HL-60 (cell line): ENCODE measurements around the gene YWHAQ.
A peak's percentile ranks its signal among the peaks of the same experiment; 100 is the strongest.

Source experiments
- POLR2AphosphoS5 ChIP-seq: IDR thresholded peaks from 2 replicates; pipeline ENCODE4 v1.6.1; 2012; ENCODE audit warnings: low read depth
- TF ChIP-seq, protein P1 (sequence below): IDR thresholded peaks from 2 replicates; pipeline ENCODE4 v1.6.1; 2012; ENCODE audit warnings: low read depth; ENCODE audit not compliant: insufficient replicate concordance
- TF ChIP-seq, protein P2 (sequence below): IDR thresholded peaks from one replicate; pipeline ENCODE4 v1.5.1; 2011; ENCODE audit warnings: low read length, control low read depth, inconsistent platforms; ENCODE audit not compliant: insufficient read depth

DNA sequence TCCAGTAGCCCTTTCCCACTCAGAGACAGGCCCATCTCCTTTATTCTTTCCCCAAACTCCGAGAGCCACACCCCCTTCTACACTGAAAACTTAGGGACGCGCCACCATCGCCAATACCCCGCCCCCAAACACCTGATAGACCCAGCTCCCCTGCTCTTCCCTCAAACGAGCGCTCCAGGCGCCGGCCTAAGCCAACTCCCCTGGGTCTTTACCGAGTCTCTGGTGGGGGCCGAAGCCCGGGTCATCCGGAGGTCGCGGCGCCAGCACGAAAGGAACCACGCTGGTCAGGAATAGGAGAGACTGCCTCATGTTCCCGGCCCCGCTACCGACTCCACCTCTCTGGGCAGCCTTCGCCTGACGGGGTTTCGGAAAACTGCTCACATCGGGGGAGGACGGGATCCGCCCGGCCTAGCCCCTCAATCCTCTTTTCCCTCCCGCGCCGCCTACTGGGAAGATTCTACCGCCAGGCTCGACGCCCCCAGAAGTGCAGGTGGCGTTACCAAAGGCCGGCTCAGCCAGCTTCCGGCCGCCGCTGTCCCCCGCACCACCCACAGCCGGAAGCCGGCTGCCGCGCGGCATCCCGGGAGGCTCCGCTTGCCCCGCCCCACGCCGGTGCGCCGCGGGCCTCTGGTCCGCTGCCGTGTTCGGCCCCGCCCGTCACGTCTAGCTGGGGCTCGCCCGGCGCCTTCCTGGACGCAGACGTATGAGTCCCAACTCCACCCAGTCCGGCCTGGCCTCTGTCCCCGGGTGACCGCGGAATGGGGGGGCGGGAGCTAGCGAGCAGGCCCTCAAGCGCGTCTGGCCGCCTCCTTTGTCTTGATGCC is 75.3 kb downstream of the YWHAQ start, which contains the start of gene ADAM17:
- TF ChIP-seq, protein P1, sequence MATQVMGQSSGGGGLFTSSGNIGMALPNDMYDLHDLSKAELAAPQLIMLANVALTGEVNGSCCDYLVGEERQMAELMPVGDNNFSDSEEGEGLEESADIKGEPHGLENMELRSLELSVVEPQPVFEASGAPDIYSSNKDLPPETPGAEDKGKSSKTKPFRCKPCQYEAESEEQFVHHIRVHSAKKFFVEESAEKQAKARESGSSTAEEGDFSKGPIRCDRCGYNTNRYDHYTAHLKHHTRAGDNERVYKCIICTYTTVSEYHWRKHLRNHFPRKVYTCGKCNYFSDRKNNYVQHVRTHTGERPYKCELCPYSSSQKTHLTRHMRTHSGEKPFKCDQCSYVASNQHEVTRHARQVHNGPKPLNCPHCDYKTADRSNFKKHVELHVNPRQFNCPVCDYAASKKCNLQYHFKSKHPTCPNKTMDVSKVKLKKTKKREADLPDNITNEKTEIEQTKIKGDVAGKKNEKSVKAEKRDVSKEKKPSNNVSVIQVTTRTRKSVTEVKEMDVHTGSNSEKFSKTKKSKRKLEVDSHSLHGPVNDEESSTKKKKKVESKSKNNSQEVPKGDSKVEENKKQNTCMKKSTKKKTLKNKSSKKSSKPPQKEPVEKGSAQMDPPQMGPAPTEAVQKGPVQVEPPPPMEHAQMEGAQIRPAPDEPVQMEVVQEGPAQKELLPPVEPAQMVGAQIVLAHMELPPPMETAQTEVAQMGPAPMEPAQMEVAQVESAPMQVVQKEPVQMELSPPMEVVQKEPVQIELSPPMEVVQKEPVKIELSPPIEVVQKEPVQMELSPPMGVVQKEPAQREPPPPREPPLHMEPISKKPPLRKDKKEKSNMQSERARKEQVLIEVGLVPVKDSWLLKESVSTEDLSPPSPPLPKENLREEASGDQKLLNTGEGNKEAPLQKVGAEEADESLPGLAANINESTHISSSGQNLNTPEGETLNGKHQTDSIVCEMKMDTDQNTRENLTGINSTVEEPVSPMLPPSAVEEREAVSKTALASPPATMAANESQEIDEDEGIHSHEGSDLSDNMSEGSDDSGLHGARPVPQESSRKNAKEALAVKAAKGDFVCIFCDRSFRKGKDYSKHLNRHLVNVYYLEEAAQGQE, result peak; percentile 12
- TF ChIP-seq, protein P2, sequence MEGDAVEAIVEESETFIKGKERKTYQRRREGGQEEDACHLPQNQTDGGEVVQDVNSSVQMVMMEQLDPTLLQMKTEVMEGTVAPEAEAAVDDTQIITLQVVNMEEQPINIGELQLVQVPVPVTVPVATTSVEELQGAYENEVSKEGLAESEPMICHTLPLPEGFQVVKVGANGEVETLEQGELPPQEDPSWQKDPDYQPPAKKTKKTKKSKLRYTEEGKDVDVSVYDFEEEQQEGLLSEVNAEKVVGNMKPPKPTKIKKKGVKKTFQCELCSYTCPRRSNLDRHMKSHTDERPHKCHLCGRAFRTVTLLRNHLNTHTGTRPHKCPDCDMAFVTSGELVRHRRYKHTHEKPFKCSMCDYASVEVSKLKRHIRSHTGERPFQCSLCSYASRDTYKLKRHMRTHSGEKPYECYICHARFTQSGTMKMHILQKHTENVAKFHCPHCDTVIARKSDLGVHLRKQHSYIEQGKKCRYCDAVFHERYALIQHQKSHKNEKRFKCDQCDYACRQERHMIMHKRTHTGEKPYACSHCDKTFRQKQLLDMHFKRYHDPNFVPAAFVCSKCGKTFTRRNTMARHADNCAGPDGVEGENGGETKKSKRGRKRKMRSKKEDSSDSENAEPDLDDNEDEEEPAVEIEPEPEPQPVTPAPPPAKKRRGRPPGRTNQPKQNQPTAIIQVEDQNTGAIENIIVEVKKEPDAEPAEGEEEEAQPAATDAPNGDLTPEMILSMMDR, result no peak
- peak; percentile 90 for TF ChIP-seq POLR2AphosphoS5
